Spleen (tissue), 11 donors: ENCODE data around the gene KIR2DL4. TPM values are rescaled to one million over a fixed set of nuclear protein-coding genes. Genes with fewer than 3 reads are reported as not detected.
"Not testable (repeated sequence)": the region's sequence is repeated elsewhere in the genome, so short reads cannot be mapped to it uniquely, and the experiment has no call there.

ENCODE experiments used
- DNase-seq: peaks from one replicate; pipeline ENCODE4 v3.0.0-alpha.2; 2020
- H3K27ac ChIP-seq, 8 donors: fragments of 200-600 bp; sonication (generic) in 7 of 8; 1 replicate in 4 of 8; 2 replicates in 4 of 8; pipeline versions ENCODE4 v1.5.0 to v1.8.0; 2016 to 2021; ENCODE audit warnings: inconsistent platforms in 4 of 8, mild to moderate bottlenecking in 4 of 8, moderate library complexity in 1 of 8
- H3K27me3 ChIP-seq, 7 donors: fragments of 200-600 bp; sonication (generic) in 6 of 7; replicated peaks in 1 of 7; 1 replicate in 4 of 7; 2 replicates in 3 of 7; pipeline versions ENCODE4 v1.5.0 to v1.8.0; 2016 to 2021; ENCODE audit warnings: inconsistent platforms in 3 of 7, mild to moderate bottlenecking in 1 of 7
- H3K36me3 ChIP-seq, 6 donors: fragments of 200-600 bp; sonication (generic) in 5 of 6; 1 replicate in 4 of 6; 2 replicates in 2 of 6; pipeline versions ENCODE4 v1.5.0 to v1.8.0; 2016 to 2021; ENCODE audit warnings: inconsistent platforms in 2 of 6
- H3K4me1 ChIP-seq, 6 donors: fragments of 200-600 bp; sonication (generic) in 5 of 6; 1 replicate in 3 of 6; 2 replicates in 3 of 6; pipeline versions ENCODE4 v1.5.0 to v1.8.0; 2016 to 2021; ENCODE audit warnings: inconsistent platforms in 3 of 6
- H3K4me3 ChIP-seq, 8 donors: fragments of 200-600 bp; sonication (generic) in 7 of 8; 1 replicate in 4 of 8; 2 replicates in 4 of 8; pipeline versions ENCODE4 v1.5.0 to v1.8.0; 2016 to 2021; ENCODE audit warnings: inconsistent platforms in 4 of 8, mild to moderate bottlenecking in 4 of 8, moderate library complexity in 2 of 8
- H3K9me3 ChIP-seq, 8 donors: fragments of 200-600 bp; sonication (generic) in 7 of 8; 1 replicate in 4 of 8; 2 replicates in 4 of 8; pipeline versions ENCODE4 v1.5.0 to v1.8.0; 2016 to 2021; ENCODE audit warnings: inconsistent platforms in 4 of 8
- POLR2A ChIP-seq, 3 donors: fragments of 450-650 bp; IDR thresholded peaks; one replicate each; pipeline ENCODE4 v1.5.1; 2017; ENCODE audit warnings: antibody characterized with exemption in 3 of 3, mild to moderate bottlenecking in 1 of 3
- POLR2AphosphoS5 ChIP-seq, 3 donors: sonication (generic); formaldehyde crosslinking; IDR thresholded peaks; one replicate each; pipeline ENCODE4 v1.5.1; 2017; ENCODE audit warnings: antibody characterized with exemption in 3 of 3
- WGBS, 5 donors: extraction: QIAGEN DNeasy Blood & Tissue Kit in 3 of 5; methylation state at CpG; one replicate each; pipeline versions ENCODE4 v1.1.5 to v1.1.7; 2013 to 2018; 5-methylcytosine and 5-hydroxymethylcytosine counted together
- intact Hi-C: fragments of 100-400 bp; cut with DNase I; formaldehyde crosslinking; loops from one replicate; pipeline ENCODE4 v1.15.0; 2023; ENCODE audit warnings: low total_unique reads
- polyA plus RNA-seq, 3 donors: library from polyadenylated mRNA; stranded (reverse); fragments of 200-250 nt; gene quantifications; one replicate each; pipeline ENCODE4 v1.2.1, GENCODE V29; 2013
- small RNA-seq, 4 donors: library from RNA; depleted of rRNA; stranded (forward); fragments of <200 nt; gene quantifications; one replicate each; pipeline ENCODE3, GENCODE V24; 2016
- total RNA-seq, 7 donors: library from RNA; depleted of rRNA in 3 of 7; stranded (reverse); fragments of >200 nt in 3 of 7; fragmentation: NEBNext Ultra II Directional in 4 of 7; extraction: Animal tissue kit (Norgen Biotek cat#: 25700) in 4 of 7; gene quantifications; one replicate each; pipeline versions ENCODE4 v1.1.0 to v1.2.1, GENCODE V29; 2016 to 2021
- TF ChIP-seq, protein P1 (sequence below), 11 experiments: fragments of 200-600 bp in 7 of 11; fragments of 450-650 bp in 4 of 11; sonication (generic) in 4 of 11; IDR thresholded peaks in 8 of 11; conservative IDR thresholded peaks in 3 of 11; 1 replicate in 7 of 11; 2 replicates in 4 of 11; pipeline versions ENCODE4 v1.4.0 to v1.8.0; 2016 to 2021; ENCODE audit warnings: antibody characterized with exemption in 11 of 11, inconsistent platforms in 4 of 11, mild to moderate bottlenecking in 1 of 11
- donor health status: healthy with polysubstance abuse.
- donor health status: DM: no; HTN: no; CAD: no; lungs with moderate emphysema.
- donor health status: DM: no; HTN: no; CAD: no.
- donor health status: Bipolar disorder and iron deficiency.
- donor health status: healthy.
- donor health status: DM: no; HTN: no; CAD: no.
- donor health status: DM: yes; HTN: yes; CAD: no.

The KIR2DL4 gene
- total and polyA plus RNA-seq, 10 donors, result 0.63 to 6.6 (median 2.2) TPM

GRCh38 chr19:54850930-54851329, 47.5 kb downstream of the KIR2DL4 start:
- Histone ChIP-seq H3K4me3 (no peak overlapping the region), H3K27ac (peak overlapping the region in 1 of 8 donors; percentile 14), H3K27me3 (peaks cover 0 to 4% (median 0%) of the 10 kb centered on the region in 7 donors), H3K9me3 (peaks cover 0 to 8% (median 0%) of the 10 kb centered on the region in 8 donors), H3K36me3 (no peaks in the 10 kb centered on the region), H3K4me1 (peaks cover 0 to 6% (median 0%) of the 10 kb centered on the region in 6 donors)
- DNase-seq, result no peak
- intact Hi-C loops, result no loop called here
- WGBS, 5 donors, result 33 to 88% (median 69%) methylated on average over 1 to 2 of the region's 2 CpGs
- TF ChIP-seq POLR2A (IDR thresholded peaks at IDR 0.05) (no peak), POLR2AphosphoS5 (IDR thresholded peaks at IDR 0.05) (no peak)
- TF ChIP-seq, protein P1, sequence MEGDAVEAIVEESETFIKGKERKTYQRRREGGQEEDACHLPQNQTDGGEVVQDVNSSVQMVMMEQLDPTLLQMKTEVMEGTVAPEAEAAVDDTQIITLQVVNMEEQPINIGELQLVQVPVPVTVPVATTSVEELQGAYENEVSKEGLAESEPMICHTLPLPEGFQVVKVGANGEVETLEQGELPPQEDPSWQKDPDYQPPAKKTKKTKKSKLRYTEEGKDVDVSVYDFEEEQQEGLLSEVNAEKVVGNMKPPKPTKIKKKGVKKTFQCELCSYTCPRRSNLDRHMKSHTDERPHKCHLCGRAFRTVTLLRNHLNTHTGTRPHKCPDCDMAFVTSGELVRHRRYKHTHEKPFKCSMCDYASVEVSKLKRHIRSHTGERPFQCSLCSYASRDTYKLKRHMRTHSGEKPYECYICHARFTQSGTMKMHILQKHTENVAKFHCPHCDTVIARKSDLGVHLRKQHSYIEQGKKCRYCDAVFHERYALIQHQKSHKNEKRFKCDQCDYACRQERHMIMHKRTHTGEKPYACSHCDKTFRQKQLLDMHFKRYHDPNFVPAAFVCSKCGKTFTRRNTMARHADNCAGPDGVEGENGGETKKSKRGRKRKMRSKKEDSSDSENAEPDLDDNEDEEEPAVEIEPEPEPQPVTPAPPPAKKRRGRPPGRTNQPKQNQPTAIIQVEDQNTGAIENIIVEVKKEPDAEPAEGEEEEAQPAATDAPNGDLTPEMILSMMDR (IDR thresholded peaks at IDR 0.05 in 8 of 11, conservative IDR thresholded peaks at IDR 0.05 in 3 of 11), result no peak

DNA sequence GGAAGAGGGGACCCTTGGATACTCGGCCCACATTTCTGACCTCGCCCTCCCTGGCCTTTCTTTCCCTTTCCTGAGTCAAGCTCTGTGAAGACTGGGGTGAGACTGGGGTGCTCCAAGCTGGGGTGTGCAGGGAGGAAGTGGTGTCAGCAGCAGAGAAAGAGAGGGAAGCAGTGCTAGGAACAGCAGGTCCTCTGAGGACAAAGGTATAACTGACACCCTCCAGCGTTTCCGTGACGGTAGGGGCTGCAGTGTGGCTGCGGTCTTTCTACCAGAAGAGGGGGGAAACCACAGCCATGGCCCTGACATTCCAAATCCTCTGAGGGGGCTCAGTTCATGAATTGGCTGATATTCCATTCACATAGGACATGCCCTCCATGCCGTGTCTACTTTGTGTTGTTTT, 47.9 kb downstream of the KIR2DL4 start:
- WGBS, 5 donors, result 45 to 86% (median 47%) methylated on average over 7 of the region's 7 CpGs
- Histone ChIP-seq H3K36me3 (no peaks in the 10 kb centered on the region), H3K9me3 (peaks cover 0 to 4% (median 0%) of the 10 kb centered on the region in 8 donors), H3K27ac (peak overlapping the region in 1 of 8 donors; percentile 14), H3K27me3 (peaks cover 0 to 4% (median 0%) of the 10 kb centered on the region in 7 donors), H3K4me3 (no peak overlapping the region), H3K4me1 (peaks cover 0 to 6% (median 0%) of the 10 kb centered on the region in 6 donors)
- no peak for DNase-seq
- intact Hi-C loops, result no loop called here
- no peak for TF ChIP-seq POLR2AphosphoS5 (IDR thresholded peaks at IDR 0.05)
- TF ChIP-seq, protein P1 (IDR thresholded peaks at IDR 0.05 in 8 of 11, conservative IDR thresholded peaks at IDR 0.05 in 3 of 11), result no peak
- TF ChIP-seq POLR2A (IDR thresholded peaks at IDR 0.05), result no peak

GRCh38 chr19:54855241-54855640, 51.8 kb downstream of the KIR2DL4 start:
- H3K4me1 ChIP-seq, H3K36me3 ChIP-seq, intact Hi-C loops, DNase-seq, H3K9me3 ChIP-seq, H3K4me3 ChIP-seq: not testable (repeated sequence)
- H3K27me3 ChIP-seq, result peaks cover 0 to 10% (median 0%) of the 10 kb centered on the region in 7 donors
- peak overlapping the region in 1 of 8 donors; percentile 46 for H3K27ac ChIP-seq
- WGBS, 5 donors, result 21 to 50% (median 35%) methylated on average over 1 of the region's 1 CpG

DNA sequence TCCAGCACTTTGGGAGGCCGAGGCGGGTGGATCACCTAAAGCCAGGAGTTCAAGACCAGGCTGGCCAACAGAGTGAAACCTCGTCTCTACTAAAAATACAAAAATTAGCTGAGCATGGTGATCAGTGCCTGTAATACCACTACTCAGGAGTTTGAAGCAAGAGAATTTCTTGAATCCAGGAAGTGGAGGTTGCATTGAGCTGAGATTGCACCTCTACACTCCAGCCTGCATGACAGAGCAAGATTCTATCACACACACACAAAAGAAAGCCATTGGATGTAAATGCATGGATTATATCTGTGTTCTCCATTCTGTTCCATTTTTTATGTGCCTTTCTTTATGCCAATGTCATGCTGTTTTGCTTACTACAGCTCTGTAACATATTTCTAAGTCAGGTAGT, 55.1 kb downstream of the KIR2DL4 start:
- 73 to 91% (median 85%) methylated on average over 3 of the region's 3 CpGs for WGBS, 5 donors
- H3K4me3 ChIP-seq, DNase-seq, H3K9me3 ChIP-seq, H3K36me3 ChIP-seq, H3K4me1 ChIP-seq, intact Hi-C loops: not testable (repeated sequence)
- H3K27me3 ChIP-seq, result peaks cover 0 to 11% (median 0%) of the 10 kb centered on the region in 7 donors
- peak overlapping the region in 2 of 8 donors; percentile 21 to 63 for H3K27ac ChIP-seq

DNA sequence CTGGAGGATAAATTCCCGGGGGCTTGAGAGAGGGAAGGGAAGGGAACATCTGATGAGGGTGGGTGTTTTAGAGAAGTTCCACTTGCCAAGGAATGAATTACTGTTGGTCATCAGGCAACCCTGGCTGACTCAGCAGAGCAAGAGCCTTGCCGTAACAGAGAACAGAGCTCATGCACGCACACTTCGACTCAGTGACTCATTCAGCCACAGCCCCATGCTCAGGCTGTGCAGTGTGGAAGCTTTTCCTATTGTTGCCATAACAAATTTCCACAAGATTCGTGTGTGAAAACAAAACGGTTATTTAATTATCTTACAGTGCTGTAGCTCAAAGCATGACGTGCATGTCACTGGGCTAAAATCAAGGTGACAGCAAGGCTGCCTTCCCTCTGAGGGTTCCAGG, 56.0 kb downstream of the KIR2DL4 start:
- peak in 1 of 3 donors; percentile 16 for TF ChIP-seq POLR2AphosphoS5 (IDR thresholded peaks at IDR 0.05)
- H3K36me3 ChIP-seq, DNase-seq, H3K4me3 ChIP-seq, H3K4me1 ChIP-seq, H3K9me3 ChIP-seq, intact Hi-C loops: not testable (repeated sequence)
- Histone ChIP-seq H3K27ac (peak overlapping the region in 4 of 8 donors; percentile 21 to 63 (median 48)), H3K27me3 (peaks cover 0 to 11% (median 0%) of the 10 kb centered on the region in 7 donors)
- WGBS, 5 donors, result 49 to 74% (median 55%) methylated on average over 7 of the region's 7 CpGs

DNA sequence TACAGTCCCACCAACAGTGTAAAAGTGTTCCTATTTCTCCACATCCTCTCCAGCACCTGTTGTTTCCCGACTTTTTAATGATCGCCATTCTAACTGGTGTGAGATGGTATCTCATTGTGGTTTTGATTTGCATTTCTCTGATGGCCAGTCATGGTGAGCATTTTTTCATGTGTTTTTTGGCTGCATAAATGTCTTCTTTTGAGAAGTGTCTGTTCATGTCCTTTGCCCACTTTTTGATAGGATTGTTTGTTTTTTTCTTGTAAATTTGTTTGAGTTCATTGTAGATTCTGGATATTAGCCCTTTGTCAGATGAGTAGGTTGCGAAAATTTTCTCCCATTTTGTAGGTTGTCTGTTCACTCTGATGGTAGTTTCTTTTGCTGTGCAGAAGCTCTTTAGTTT, 60.0 kb downstream of the KIR2DL4 start:
- H3K27me3 ChIP-seq, result peaks cover 0 to 26% (median 0%) of the 10 kb centered on the region in 7 donors
- H3K36me3 ChIP-seq, H3K4me1 ChIP-seq, H3K27ac ChIP-seq, DNase-seq, H3K4me3 ChIP-seq, intact Hi-C loops, H3K9me3 ChIP-seq: not testable (repeated sequence)
- 88 to 100% (median 100%) methylated on average over 1 to 2 of the region's 3 CpGs; no CpG with 5 or more reads in 2 of the 5 donors for WGBS, 5 donors

Small RNAs within 50 kb of the gene (small RNA-seq; reads per million reads assigned to genes)
- 0 reads per million in 4 donors for gene KIR3DP1

Other genes starting within 250 kb of the KIR2DL4 start
- gene LILRA2, start 229.8 kb upstream of the KIR2DL4 start, total RNA-seq, result 10 to 100 TPM; 39.2 to 77.8 (median 54.0) TPM
- gene LILRA2, start 229.8 kb upstream of the KIR2DL4 start, polyA plus RNA-seq, result 10 to 100 TPM in 2 of 3 donors, 1 to 10 TPM in 1; 7.2 to 28.2 (median 12.6) TPM
- gene LILRA1, start 210.0 kb upstream of the KIR2DL4 start, total RNA-seq, result 10 to 100 TPM; 34.4 to 65.0 (median 37.2) TPM
- gene LILRA1, start 210.0 kb upstream of the KIR2DL4 start, polyA plus RNA-seq, result 10 to 100 TPM in 1 of 3 donors, 1 to 10 TPM in 2; 3.4 to 17.2 (median 8.0) TPM
- 100 to 1,000 TPM in 6 of 7 donors, 10 to 100 TPM in 1; 66.2 to 249 (median 166) TPM for gene LILRB1, start 173.1 kb upstream of the KIR2DL4 start, total RNA-seq
- gene LILRB1, start 173.1 kb upstream of the KIR2DL4 start, polyA plus RNA-seq, result 10 to 100 TPM; 23.5 to 56.4 (median 43.0) TPM
- gene LILRB4, start 140.6 kb upstream of the KIR2DL4 start, total RNA-seq, result 10 to 100 TPM; 16.4 to 40.3 (median 33.4) TPM
- gene LILRB4, start 140.6 kb upstream of the KIR2DL4 start, polyA plus RNA-seq, result 10 to 100 TPM; 11.2 to 16.6 (median 12.0) TPM
- not detected for gene KIR3DL3, start 79.2 kb upstream of the KIR2DL4 start, total RNA-seq
- gene KIR3DL3, start 79.2 kb upstream of the KIR2DL4 start, polyA plus RNA-seq, result not detected
- 1 to 10 TPM in 5 of 7 donors, under 1 TPM in 1, not detected in 1; 0.46 to 3.5 (median 1.6) TPM for gene KIR2DL3, start 65.1 kb upstream of the KIR2DL4 start, total RNA-seq
- gene KIR2DL3, start 65.1 kb upstream of the KIR2DL4 start, polyA plus RNA-seq, result under 1 TPM; 0.07 to 0.15 (median 0.10) TPM
- 1 to 10 TPM in 3 of 7 donors, under 1 TPM in 3, not detected in 1; 0.51 to 6.6 (median 1.0) TPM for gene KIR2DL1, start 33.8 kb upstream of the KIR2DL4 start, total RNA-seq
- under 1 TPM; 0.13 to 0.29 (median 0.20) TPM for gene KIR2DL1, start 33.8 kb upstream of the KIR2DL4 start, polyA plus RNA-seq
- 1 to 10 TPM in 1 of 7 donors, under 1 TPM in 5, not detected in 1; 0.69 to 6.3 (median 0.90) TPM for gene KIR3DL1, start 12.9 kb downstream of the KIR2DL4 start, total RNA-seq
- gene KIR3DL1, start 12.9 kb downstream of the KIR2DL4 start, polyA plus RNA-seq, result under 1 TPM; 0.07 to 0.13 (median 0.12) TPM
- gene KIR2DS4, start 29.1 kb downstream of the KIR2DL4 start, total RNA-seq, result 1 to 10 TPM in 5 of 7 donors, under 1 TPM in 2; 0.66 to 2.2 (median 1.0) TPM
- under 1 TPM in 2 of 3 donors, not detected in 1; 0.39 to 0.48 TPM for gene KIR2DS4, start 29.1 kb downstream of the KIR2DL4 start, polyA plus RNA-seq
- 1 to 10 TPM in 5 of 7 donors, under 1 TPM in 2; 0.39 to 2.7 (median 1.0) TPM for gene KIR3DL2, start 46.8 kb downstream of the KIR2DL4 start, total RNA-seq
- gene KIR3DL2, start 46.8 kb downstream of the KIR2DL4 start, polyA plus RNA-seq, result under 1 TPM; 0.13 to 0.59 (median 0.19) TPM
- gene FCAR, start 70.6 kb downstream of the KIR2DL4 start, total RNA-seq, result 10 to 100 TPM; 17.4 to 86.3 (median 32.8) TPM
- gene FCAR, start 70.6 kb downstream of the KIR2DL4 start, polyA plus RNA-seq, result 1 to 10 TPM in 2 of 3 donors, under 1 TPM in 1; 0.59 to 3.7 (median 1.1) TPM
- gene NCR1, start 102.5 kb downstream of the KIR2DL4 start, total RNA-seq, result 10 to 100 TPM in 5 of 7 donors, 1 to 10 TPM in 2; 8.2 to 16.7 (median 11.8) TPM
- gene NCR1, start 102.5 kb downstream of the KIR2DL4 start, polyA plus RNA-seq, result 1 to 10 TPM in 1 of 3 donors, under 1 TPM in 2; 0.33 to 1.3 (median 0.50) TPM
- 1 to 10 TPM in 1 of 7 donors, under 1 TPM in 6; 0.09 to 1.3 (median 0.36) TPM for gene NLRP7, start 143.9 kb downstream of the KIR2DL4 start, total RNA-seq
- under 1 TPM; 0.09 to 0.11 (median 0.10) TPM for gene NLRP7, start 143.9 kb downstream of the KIR2DL4 start, polyA plus RNA-seq
- 10 to 100 TPM in 2 of 7 donors, 1 to 10 TPM in 5; 5.1 to 21.2 (median 7.6) TPM for gene NLRP2, start 162.8 kb downstream of the KIR2DL4 start, total RNA-seq
- 10 to 100 TPM in 1 of 3 donors, 1 to 10 TPM in 2; 2.0 to 16.1 (median 3.8) TPM for gene NLRP2, start 162.8 kb downstream of the KIR2DL4 start, polyA plus RNA-seq
- gene GP6, start 234.7 kb downstream of the KIR2DL4 start, total RNA-seq, result 1 to 10 TPM; 1.3 to 3.8 (median 1.7) TPM
- under 1 TPM; 0.09 to 0.41 (median 0.35) TPM for gene GP6, start 234.7 kb downstream of the KIR2DL4 start, polyA plus RNA-seq